Measurements from ENCODE around the gene ASIC5.

DNA sequence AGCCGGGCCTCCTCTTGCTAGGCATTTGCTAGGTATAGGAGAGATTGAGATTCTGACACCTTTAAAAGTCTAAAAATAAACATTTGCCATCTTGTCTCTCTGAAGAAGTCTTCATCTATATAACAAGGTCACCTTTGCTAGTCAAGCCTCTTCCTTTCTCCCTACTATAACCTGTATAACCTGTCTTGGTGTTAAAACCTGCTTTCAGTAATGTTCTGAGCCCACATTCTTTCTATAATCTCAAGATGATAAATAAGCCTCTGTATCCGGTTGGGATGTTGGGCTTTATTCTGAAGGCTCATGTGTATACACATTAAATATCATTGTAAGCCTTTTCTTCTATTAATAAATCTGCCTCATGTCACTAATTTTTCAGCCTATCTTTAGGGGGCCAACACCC lies 10.2 kb downstream of the ASIC5 start:
- TF ChIP-seq TAF1 (IDR thresholded peaks at IDR 0.05; ENCODE audit: borderline replicate concordance, low read depth, low read length) (no peak), POLR2A (IDR thresholded peaks at IDR 0.05; ENCODE audit: low read depth, low read length) (no peak), POLR2AphosphoS5 (IDR thresholded peaks at IDR 0.05; ENCODE audit: low read depth, low read length) (no peak)
